HG03097 (cell line): ENCODE results near the gene CDH7.

Experiments
- ATAC-seq: cut with Tn5 transposase; IDR thresholded peaks from one replicate; pipeline ENCODE4 v1.9.1; 2021; ENCODE audit not compliant: unreplicated experiment, low FRiP score

The CDH7 gene

DNA sequence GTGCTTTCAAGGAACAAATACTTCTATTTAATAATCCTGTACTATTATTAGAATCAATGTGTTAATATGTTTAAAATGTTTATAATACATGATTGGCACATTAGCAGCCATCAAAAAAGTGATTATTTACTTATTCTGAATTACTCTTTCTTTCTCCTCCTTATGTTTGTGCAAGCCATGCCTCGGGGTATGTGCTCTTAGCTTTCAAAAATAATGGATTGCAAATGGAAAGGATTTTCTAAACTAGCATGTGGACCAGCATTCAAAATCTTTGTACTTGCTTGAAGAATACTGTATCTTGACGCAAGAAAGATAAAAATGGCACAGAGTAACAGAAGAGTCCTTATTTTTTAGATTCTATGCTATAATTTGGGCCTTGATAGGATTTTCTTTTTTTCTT, 156.5 kb downstream of the CDH7 start:
- ATAC-seq, result no peak

DNA sequence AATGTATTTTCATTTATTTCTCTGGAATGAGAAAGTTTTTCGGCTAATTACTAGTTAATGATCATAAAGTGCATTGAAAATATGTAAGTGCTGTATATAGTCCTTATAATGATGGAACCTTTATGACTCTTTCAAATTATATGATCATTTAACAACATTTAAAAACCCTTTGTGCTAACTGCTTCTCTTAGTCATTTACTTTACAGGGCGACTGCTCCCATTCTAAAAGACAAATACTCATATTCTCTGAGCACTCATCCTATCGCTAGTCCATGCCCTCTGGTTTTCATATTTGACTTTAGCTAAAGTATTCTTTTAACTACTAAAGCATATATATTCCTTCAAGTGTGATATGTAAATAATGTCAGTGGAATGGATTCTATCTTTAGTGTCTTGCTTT, 168.2 kb downstream of the CDH7 start:
- no peak for ATAC-seq

- no peak for ATAC-seq
Measured at GRCh38 chr18:65919663-65920062, 168.9 kb downstream of the CDH7 start.

DNA sequence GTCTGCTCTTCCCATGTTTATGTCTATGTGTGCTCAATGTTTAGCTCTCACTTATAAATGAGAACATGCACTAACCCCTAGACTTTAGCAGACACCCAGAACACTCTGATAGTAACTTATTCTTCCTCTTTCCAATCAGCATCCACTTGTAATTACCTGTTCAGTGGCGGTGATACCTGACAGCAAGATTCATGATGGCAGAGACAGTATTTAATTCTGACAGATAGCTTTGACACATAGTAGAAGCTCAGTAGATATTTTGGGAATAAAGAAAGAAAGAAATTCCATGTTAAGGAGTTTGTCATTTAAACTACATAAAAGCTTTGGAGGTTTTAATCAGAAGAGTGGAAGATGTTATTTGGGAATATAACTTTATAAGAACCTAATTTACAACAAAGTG, 171.3 kb downstream of the CDH7 start:
- no peak for ATAC-seq

GRCh38 chr18:65924904-65925303, 174.1 kb downstream of the CDH7 start:
- ATAC-seq, result no peak

GRCh38 chr18:65934874-65935273, 184.1 kb downstream of the CDH7 start:
- no peak for ATAC-seq

DNA sequence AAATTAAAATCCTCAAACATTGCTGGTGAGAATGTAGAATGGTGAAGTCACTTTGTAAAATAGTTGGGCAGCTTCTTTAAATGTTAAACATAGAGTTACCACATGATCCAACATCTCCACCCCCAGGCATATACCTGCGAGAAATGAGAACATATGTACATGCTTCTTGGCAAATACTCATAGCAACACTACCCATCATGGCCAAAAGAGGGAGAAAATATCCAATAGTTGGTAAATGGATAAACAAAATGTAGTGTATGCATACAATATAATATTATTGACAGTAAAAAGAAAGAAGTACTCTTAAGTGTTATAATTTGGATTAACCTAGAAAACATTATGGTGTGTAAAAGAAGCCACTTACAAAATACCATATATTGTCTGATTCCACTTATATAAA, 185.9 kb downstream of the CDH7 start:
- ATAC-seq, result no peak

- ATAC-seq, result no peak
Measured at GRCh38 chr18:65937180-65937579, 186.4 kb downstream of the CDH7 start.

- ATAC-seq, result no peak
Measured at GRCh38 chr18:65938592-65939372, 188.0 kb downstream of the CDH7 start.
